Measurements from ENCODE around the gene ELP4. TPM values are rescaled to one million over a fixed set of nuclear protein-coding genes. Genes with fewer than 3 reads are reported as not detected.
A peak's percentile ranks its signal among the peaks of the same experiment; 100 is the strongest.

Gene ELP4
- polyA plus RNA-seq, 3 donors: 6.0 to 17.8 (median 16.4) TPM

GRCh38 chr11:31812383-31813381 is 303.1 kb downstream of the ELP4 start:
- H3K27ac Mint-ChIP-seq: peak overlapping the region in 1 of 7 donors; percentile 11
- H3K4me1 ChIP-seq (ENCODE audit: control insufficient read depth in 1 of 2, insufficient read depth in 2 of 2, low read length in 2 of 2): peaks cover 42 to 64% of the 10 kb centered on the region in 2 donors
- H3K4me1 Mint-ChIP-seq: peaks cover 55% of the 10 kb centered on the region
- H3K36me3 ChIP-seq (replicated peaks in 1 of 2; ENCODE audit: control insufficient read depth in 1 of 2, insufficient read depth in 2 of 2, low read length in 2 of 2): no peaks in the 10 kb centered on the region
- H3K27me3 Mint-ChIP-seq (ENCODE audit: low read depth in 3 of 3): peaks cover 87 to 100% (median 93%) of the 10 kb centered on the region in 3 donors
- peaks cover 14 to 29% of the 10 kb centered on the region in 2 donors for H3K36me3 Mint-ChIP-seq
- peak overlapping the region; percentile 81 for H3K4me2 ChIP-seq (replicated peaks; ENCODE audit: extremely low read depth, low read length, poor library complexity, severe bottlenecking)
- peak overlapping the region; percentile 13 to 72 (median 21) for H3K4me3 ChIP-seq (replicated peaks in 1 of 3; ENCODE audit: low read depth in 2 of 3, low read length in 3 of 3)
- H2AFZ ChIP-seq (ENCODE audit: insufficient read depth, low read depth, low read length, poor library complexity, severe bottlenecking): no peak overlapping the region
- peaks cover 19 to 79% of the 10 kb centered on the region in 2 donors for H3K9me3 ChIP-seq (replicated peaks in 1 of 2; ENCODE audit: control insufficient read depth in 1 of 2, insufficient read depth in 1 of 2, low read length in 2 of 2)
- no peak for TF ChIP-seq CTCF (IDR thresholded peaks at IDR 0.05)
- DNase-seq: no peak
- no peaks in the 10 kb centered on the region for H4K20me1 ChIP-seq (ENCODE audit: insufficient read depth, low read length)
- no peak overlapping the region for H3K27ac ChIP-seq (ENCODE audit: low read depth in 1 of 2, low read length in 2 of 2)
- H3K4me3 Mint-ChIP-seq: peak overlapping the region; percentile 67 to 92
- 2% methylated on average over 47 of the region's 63 CpGs for WGBS (ENCODE audit: insufficient coverage)
- H3K79me2 ChIP-seq (ENCODE audit: insufficient read depth, low read length): no peaks in the 10 kb centered on the region
- peaks cover 78 to 100% of the 10 kb centered on the region in 2 donors for H3K27me3 ChIP-seq (ENCODE audit: control insufficient read depth in 2 of 2, insufficient read depth in 2 of 2, low read length in 2 of 2)
- H3K9ac ChIP-seq (ENCODE audit: insufficient read depth, low read length, poor library complexity, severe bottlenecking): no peak overlapping the region
- intact Hi-C loops (cut with micrococcal nuclease): no loop called here
- peaks cover 14 to 67% (median 50%) of the 10 kb centered on the region in 7 donors for H3K9me3 Mint-ChIP-seq

GRCh38 chr11:31813391-31814175 is 304.0 kb downstream of the ELP4 start:
- H2AFZ ChIP-seq (ENCODE audit: insufficient read depth, low read depth, low read length, poor library complexity, severe bottlenecking): no peak overlapping the region
- H3K27ac ChIP-seq (ENCODE audit: low read depth in 1 of 2, low read length in 2 of 2): no peak overlapping the region
- H3K36me3 ChIP-seq (replicated peaks in 1 of 2; ENCODE audit: control insufficient read depth in 1 of 2, insufficient read depth in 2 of 2, low read length in 2 of 2): no peaks in the 10 kb centered on the region
- peak overlapping the region; percentile 81 for H3K4me2 ChIP-seq (replicated peaks; ENCODE audit: extremely low read depth, low read length, poor library complexity, severe bottlenecking)
- intact Hi-C loops (cut with micrococcal nuclease): no loop called here
- peak overlapping the region; percentile 67 to 92 for H3K4me3 Mint-ChIP-seq
- H3K9me3 Mint-ChIP-seq: peaks cover 14 to 63% (median 49%) of the 10 kb centered on the region in 7 donors
- DNase-seq: no peak
- H3K4me3 ChIP-seq (replicated peaks in 1 of 3; ENCODE audit: low read depth in 2 of 3, low read length in 3 of 3): peak overlapping the region in 1 of 3 experiments; percentile 72
- H3K9ac ChIP-seq (ENCODE audit: insufficient read depth, low read length, poor library complexity, severe bottlenecking): no peak overlapping the region
- H3K9me3 ChIP-seq (replicated peaks in 1 of 2; ENCODE audit: control insufficient read depth in 1 of 2, insufficient read depth in 1 of 2, low read length in 2 of 2): peaks cover 18 to 79% of the 10 kb centered on the region in 2 donors
- H3K36me3 Mint-ChIP-seq: peaks cover 14 to 25% of the 10 kb centered on the region in 2 donors
- WGBS (ENCODE audit: insufficient coverage): 2% methylated on average over 23 of the region's 35 CpGs
- H3K27ac Mint-ChIP-seq: no peak overlapping the region
- peaks cover 78 to 100% of the 10 kb centered on the region in 2 donors for H3K27me3 ChIP-seq (ENCODE audit: control insufficient read depth in 2 of 2, insufficient read depth in 2 of 2, low read length in 2 of 2)
- H3K27me3 Mint-ChIP-seq (ENCODE audit: low read depth in 3 of 3): peaks cover 86 to 100% (median 93%) of the 10 kb centered on the region in 3 donors
- peaks cover 60% of the 10 kb centered on the region for H3K4me1 Mint-ChIP-seq
- no peak for TF ChIP-seq CTCF (IDR thresholded peaks at IDR 0.05)
- H4K20me1 ChIP-seq (ENCODE audit: insufficient read depth, low read length): no peaks in the 10 kb centered on the region
- no peaks in the 10 kb centered on the region for H3K79me2 ChIP-seq (ENCODE audit: insufficient read depth, low read length)
- peaks cover 47 to 72% of the 10 kb centered on the region in 2 donors for H3K4me1 ChIP-seq (ENCODE audit: control insufficient read depth in 1 of 2, insufficient read depth in 2 of 2, low read length in 2 of 2)

Data from CD14-positive monocyte (primary cell).